NCI-H1105 treated with DMSO at 0.1 percent for 48 hours (cell line): ENCODE data around the gene KMO.

ENCODE experiments used
- DNase-seq: peaks from one replicate; lab custom pipeline; 2025; lab: John Stamatoyannopoulos, UW

The KMO gene

GRCh38 chr1:241536969-241537368 is 4.8 kb downstream of the KMO start:
- no peak for DNase-seq

- DNase-seq: no peak
These were observed 10.2 kb downstream of the KMO start for GRCh38 chr1:241542199-241542907.

- DNase-seq: no peak
These were observed 15.8 kb downstream of the KMO start for GRCh38 chr1:241548008-241548407.

GRCh38 chr1:241550318-241550717 is 18.1 kb downstream of the KMO start:
- no peak for DNase-seq

- no peak for DNase-seq
These were observed 19.8 kb downstream of the KMO start for GRCh38 chr1:241551759-241552638.

- DNase-seq: no peak
These were observed 21.9 kb downstream of the KMO start for GRCh38 chr1:241553886-241554592.

- DNase-seq: no peak
These were observed 23.3 kb downstream of the KMO start for GRCh38 chr1:241555526-241555925.

- DNase-seq: no peak
These were observed 24.9 kb downstream of the KMO start for GRCh38 chr1:241557031-241557430.

- DNase-seq: no peak
These were observed 25.5 kb downstream of the KMO start for GRCh38 chr1:241557551-241558193.

GRCh38 chr1:241560146-241560848 is 28.1 kb downstream of the KMO start:
- no peak for DNase-seq

- DNase-seq: no peak
These were observed 28.6 kb downstream of the KMO start for GRCh38 chr1:241560849-241561187.

- DNase-seq: no peak
These were observed 37.7 kb downstream of the KMO start for GRCh38 chr1:241569848-241570247.

- no peak for DNase-seq
These were observed 42.0 kb downstream of the KMO start for GRCh38 chr1:241574154-241574553.

- DNase-seq: no peak
These were observed 47.3 kb downstream of the KMO start for GRCh38 chr1:241579434-241579833.

GRCh38 chr1:241582921-241583321 is 50.7 kb downstream of the KMO start:
- DNase-seq: no peak

- DNase-seq: no peak
These were observed 54.8 kb downstream of the KMO start for GRCh38 chr1:241586905-241587512.

GRCh38 chr1:241589521-241589920 is 57.3 kb downstream of the KMO start:
- no peak for DNase-seq

- no peak for DNase-seq
These were observed 58.5 kb downstream of the KMO start for GRCh38 chr1:241590719-241591118.

- DNase-seq: no peak
These were observed 59.1 kb downstream of the KMO start for GRCh38 chr1:241591317-241591716.

GRCh38 chr1:241591736-241592135 is 59.6 kb downstream of the KMO start:
- DNase-seq: no peak

- DNase-seq: no peak
These were observed 60.2 kb downstream of the KMO start for GRCh38 chr1:241592273-241592958.
